Stomach (tissue), 4 donors: ENCODE results near the gene MRAP2.

Source experiments
- CTCF ChIP-seq, 7 experiments: fragments of 450-650 bp in 4 of 7; fragments of 200-600 bp in 3 of 7; sonication (generic) in 3 of 7; IDR thresholded peaks; one replicate each; pipeline ENCODE4 v1.5.1; 2016 to 2019; ENCODE audit warnings: antibody characterized with exemption in 7 of 7, control low read depth in 2 of 7, mild to moderate bottlenecking in 1 of 7
- EP300 ChIP-seq: sonication (generic); formaldehyde crosslinking; IDR thresholded peaks from one replicate; pipeline ENCODE4 v1.6.1; 2017; ENCODE audit warnings: antibody characterized with exemption
- POLR2A ChIP-seq, 4 donors: fragments of 450-650 bp; IDR thresholded peaks; one replicate each; pipeline ENCODE4 v1.6.1; 2016; ENCODE audit warnings: antibody characterized with exemption in 4 of 4, control low read depth in 2 of 4, mild to moderate bottlenecking in 1 of 4, moderate library complexity in 1 of 4
- POLR2AphosphoS5 ChIP-seq, 3 donors: sonication (generic); formaldehyde crosslinking; IDR thresholded peaks; one replicate each; pipeline ENCODE4 v1.6.1; 2016; ENCODE audit warnings: antibody characterized with exemption in 3 of 3

GRCh38 chr6:84137051-84137375 is 103.4 kb downstream of the MRAP2 start:
- no peak for TF ChIP-seq CTCF (IDR thresholded peaks at IDR 0.05)
- no peak for TF ChIP-seq POLR2A (IDR thresholded peaks at IDR 0.05)
- TF ChIP-seq POLR2AphosphoS5 (IDR thresholded peaks at IDR 0.05), result no peak
- no peak for TF ChIP-seq EP300
